Peyer's patch (tissue), 4 donors: ENCODE measurements around the gene GRIK4. TPM values are rescaled to one million over a fixed set of nuclear protein-coding genes. Genes with fewer than 3 reads are reported as not detected.

Experiments
- DNase-seq, 3 donors: peaks; one replicate each; pipeline ENCODE4 v3.0.0-alpha.2; 2017 to 2019
- H3K27ac ChIP-seq, 4 donors: fragments of 200-600 bp; sonication (generic); one replicate each; pipeline ENCODE4 v1.5.1; 2016 to 2019
- H3K27me3 ChIP-seq, 2 donors: fragments of 200-600 bp; sonication (generic); one replicate each; pipeline ENCODE4 v1.5.1; 2019
- H3K36me3 ChIP-seq, 3 donors: fragments of 200-600 bp; sonication (generic); one replicate each; pipeline ENCODE4 v1.5.1; 2016 to 2019
- H3K4me1 ChIP-seq, 4 donors: fragments of 200-600 bp; sonication (generic); one replicate each; pipeline ENCODE4 v1.5.1; 2016 to 2019
- H3K4me3 ChIP-seq, 4 donors: fragments of 200-600 bp; sonication (generic); 1 replicate in 3 of 4; 2 replicates in 1 of 4; pipeline ENCODE4 v1.5.1; 2016 to 2019; ENCODE audit warnings: mild to moderate bottlenecking in 1 of 4
- H3K9me3 ChIP-seq, 4 donors: fragments of 200-600 bp; sonication (generic); one replicate each; pipeline ENCODE4 v1.5.1; 2016 to 2019; ENCODE audit warnings: mild to moderate bottlenecking in 1 of 4
- POLR2A ChIP-seq, 2 donors: fragments of 450-650 bp; IDR thresholded peaks; one replicate each; pipeline ENCODE4 v1.5.1; 2017; ENCODE audit warnings: antibody characterized with exemption in 2 of 2, mild to moderate bottlenecking in 2 of 2, moderate library complexity in 2 of 2
- total RNA-seq, 4 donors: library from RNA; depleted of rRNA; stranded (reverse); fragments of >200 nt; gene quantifications; one replicate each; pipeline ENCODE4 v1.1.0, GENCODE V29; 2016
- TF ChIP-seq, protein P1 (sequence below), 6 experiments: fragments of 450-650 bp in 4 of 6; fragments of 200-600 bp in 2 of 6; sonication (generic) in 1 of 6; IDR thresholded peaks; one replicate each; pipeline ENCODE4 v1.5.1; 2017 to 2019; ENCODE audit warnings: antibody characterized with exemption in 6 of 6, mild to moderate bottlenecking in 3 of 6, moderate library complexity in 1 of 6

Gene GRIK4
- total RNA-seq, 4 donors from 2014 or later: 0.40 to 2.5 TPM; not detected in 2

GRCh38 chr11:120715239-120715638 lies 203.7 kb downstream of the GRIK4 start:
- DNase-seq: no peak
- peak overlapping the region in 2 of 4 donors; percentile 1 to 27 for H3K4me3 ChIP-seq
- H3K36me3 ChIP-seq: no peaks in the 10 kb centered on the region
- H3K9me3 ChIP-seq: no peaks in the 10 kb centered on the region
- no peak overlapping the region for H3K27ac ChIP-seq
- no peak for TF ChIP-seq POLR2A (IDR thresholded peaks at IDR 0.05)
- TF ChIP-seq, protein P1, sequence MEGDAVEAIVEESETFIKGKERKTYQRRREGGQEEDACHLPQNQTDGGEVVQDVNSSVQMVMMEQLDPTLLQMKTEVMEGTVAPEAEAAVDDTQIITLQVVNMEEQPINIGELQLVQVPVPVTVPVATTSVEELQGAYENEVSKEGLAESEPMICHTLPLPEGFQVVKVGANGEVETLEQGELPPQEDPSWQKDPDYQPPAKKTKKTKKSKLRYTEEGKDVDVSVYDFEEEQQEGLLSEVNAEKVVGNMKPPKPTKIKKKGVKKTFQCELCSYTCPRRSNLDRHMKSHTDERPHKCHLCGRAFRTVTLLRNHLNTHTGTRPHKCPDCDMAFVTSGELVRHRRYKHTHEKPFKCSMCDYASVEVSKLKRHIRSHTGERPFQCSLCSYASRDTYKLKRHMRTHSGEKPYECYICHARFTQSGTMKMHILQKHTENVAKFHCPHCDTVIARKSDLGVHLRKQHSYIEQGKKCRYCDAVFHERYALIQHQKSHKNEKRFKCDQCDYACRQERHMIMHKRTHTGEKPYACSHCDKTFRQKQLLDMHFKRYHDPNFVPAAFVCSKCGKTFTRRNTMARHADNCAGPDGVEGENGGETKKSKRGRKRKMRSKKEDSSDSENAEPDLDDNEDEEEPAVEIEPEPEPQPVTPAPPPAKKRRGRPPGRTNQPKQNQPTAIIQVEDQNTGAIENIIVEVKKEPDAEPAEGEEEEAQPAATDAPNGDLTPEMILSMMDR (IDR thresholded peaks at IDR 0.05): peak in 2 of 6 experiments; percentile 17 to 35
- H3K4me1 ChIP-seq: peaks cover 0 to 12% (median 0%) of the 10 kb centered on the region in 4 donors
- no peaks in the 10 kb centered on the region for H3K27me3 ChIP-seq

GRCh38 chr11:120717042-120717441 lies 205.5 kb downstream of the GRIK4 start:
- peaks cover 0 to 6% (median 0%) of the 10 kb centered on the region in 4 donors for H3K4me1 ChIP-seq
- no peaks in the 10 kb centered on the region for H3K36me3 ChIP-seq
- no peaks in the 10 kb centered on the region for H3K9me3 ChIP-seq
- no peak for TF ChIP-seq POLR2A (IDR thresholded peaks at IDR 0.05)
- TF ChIP-seq, protein P1 (IDR thresholded peaks at IDR 0.05): no peak
- no peak overlapping the region for H3K4me3 ChIP-seq
- H3K27me3 ChIP-seq: no peaks in the 10 kb centered on the region
- H3K27ac ChIP-seq: no peak overlapping the region
- DNase-seq: no peak

DNA sequence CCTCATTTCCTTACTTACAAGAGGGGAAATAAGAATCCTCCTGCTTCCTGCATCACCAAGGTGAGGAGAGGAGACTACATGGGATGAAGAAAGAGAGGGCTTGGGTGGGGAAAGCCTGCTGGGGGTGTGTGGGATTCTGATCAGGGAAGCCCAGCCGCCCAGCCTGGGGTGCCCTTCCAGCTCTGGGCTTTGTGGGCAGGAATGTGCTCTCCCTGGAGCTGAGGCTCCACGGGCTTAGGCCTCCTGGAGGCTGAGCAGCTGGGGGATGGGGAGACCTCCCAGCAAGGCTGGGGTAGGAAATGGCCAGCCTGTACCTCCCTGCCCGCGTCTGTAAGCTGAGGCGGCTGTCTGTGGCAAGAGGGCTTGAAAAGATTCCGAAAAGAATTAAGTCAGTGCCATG lies 206.1 kb downstream of the GRIK4 start:
- H3K27me3 ChIP-seq: no peaks in the 10 kb centered on the region
- H3K4me3 ChIP-seq: no peak overlapping the region
- DNase-seq: no peak
- TF ChIP-seq, protein P1 (IDR thresholded peaks at IDR 0.05): no peak
- TF ChIP-seq POLR2A (IDR thresholded peaks at IDR 0.05): no peak
- no peak overlapping the region for H3K27ac ChIP-seq
- H3K9me3 ChIP-seq: no peaks in the 10 kb centered on the region
- H3K4me1 ChIP-seq: peaks cover 0 to 6% (median 0%) of the 10 kb centered on the region in 4 donors
- no peaks in the 10 kb centered on the region for H3K36me3 ChIP-seq

DNA sequence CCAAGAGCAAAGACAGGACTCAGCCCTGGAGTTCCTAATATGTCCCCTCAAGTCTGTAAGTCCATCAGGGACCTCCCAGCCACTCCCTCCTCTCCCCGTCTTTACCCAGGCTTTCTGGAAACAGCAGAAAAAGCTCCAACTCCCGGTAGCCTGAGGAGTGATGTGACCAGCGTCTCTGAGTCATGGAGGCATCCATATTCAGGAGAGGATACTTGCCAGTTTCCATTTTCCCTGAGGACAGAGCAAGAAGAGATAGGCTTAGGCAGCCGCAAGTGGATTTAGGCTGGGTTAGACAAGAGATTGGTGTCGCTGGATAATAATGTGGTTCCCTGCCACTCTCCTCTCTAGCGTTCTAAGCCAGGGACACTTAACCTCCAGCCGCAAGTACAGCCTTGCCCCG lies 206.6 kb downstream of the GRIK4 start:
- TF ChIP-seq POLR2A (IDR thresholded peaks at IDR 0.05): no peak
- TF ChIP-seq, protein P1 (IDR thresholded peaks at IDR 0.05): no peak
- Histone ChIP-seq H3K4me1 (peaks cover 0 to 6% (median 0%) of the 10 kb centered on the region in 4 donors), H3K9me3 (no peaks in the 10 kb centered on the region), H3K4me3 (no peak overlapping the region), H3K27me3 (no peaks in the 10 kb centered on the region), H3K36me3 (no peaks in the 10 kb centered on the region), H3K27ac (no peak overlapping the region)
- DNase-seq: no peak

GRCh38 chr11:120719348-120719747 lies 207.8 kb downstream of the GRIK4 start:
- TF ChIP-seq, protein P1 (IDR thresholded peaks at IDR 0.05): no peak
- TF ChIP-seq POLR2A (IDR thresholded peaks at IDR 0.05): no peak
- Histone ChIP-seq H3K36me3 (no peaks in the 10 kb centered on the region), H3K9me3 (no peaks in the 10 kb centered on the region), H3K27ac (no peak overlapping the region), H3K4me1 (peaks cover 0 to 6% (median 0%) of the 10 kb centered on the region in 4 donors), H3K4me3 (no peak overlapping the region), H3K27me3 (no peaks in the 10 kb centered on the region)
- no peak for DNase-seq

- no peaks in the 10 kb centered on the region for H3K9me3 ChIP-seq
- H3K4me3 ChIP-seq: no peak overlapping the region
- H3K27me3 ChIP-seq: no peaks in the 10 kb centered on the region
- H3K4me1 ChIP-seq: no peaks in the 10 kb centered on the region
- no peak for DNase-seq
- H3K27ac ChIP-seq: no peak overlapping the region
- no peaks in the 10 kb centered on the region for H3K36me3 ChIP-seq
- TF ChIP-seq, protein P1 (IDR thresholded peaks at IDR 0.05): no peak
- no peak for TF ChIP-seq POLR2A (IDR thresholded peaks at IDR 0.05)
Observed at GRCh38 chr11:120720760-120721159, 209.2 kb downstream of the GRIK4 start.
